HEK293T (cell line): Measurements from ENCODE around the gene IFRD2.

Source experiments
- CTCF ChIA-PET: fragments of 350-600 bp; formaldehyde crosslinking; extraction: SDS; loops from one replicate; lab custom pipeline; 2021; ENCODE audit warnings: antibody characterized with exemption, inconsistent platforms; lab: Yijun Ruan, JAX
- POLR2A ChIA-PET: fragments of 350-600 bp; formaldehyde crosslinking; extraction: SDS; loops from one replicate; lab custom pipeline; 2020; ENCODE audit warnings: antibody characterized with exemption, inconsistent platforms; lab: Yijun Ruan, JAX
- DNase-seq: peaks from one replicate; pipeline ENCODE4 v3.0.0; 2012; ENCODE audit warnings: mixed read lengths; ENCODE audit errors: extremely low spot score
- ARNT ChIP-seq: fragments of 450-650 bp; IDR thresholded peaks from 2 replicates; pipeline ENCODE4 v1.6.1; 2017; ENCODE audit warnings: mild to moderate bottlenecking
- BHLHE40 ChIP-seq: fragments of 450-650 bp; IDR thresholded peaks from 2 replicates; pipeline ENCODE4 v1.6.1; 2016; ENCODE audit warnings: mild to moderate bottlenecking, moderate library complexity, borderline replicate concordance
- CTBP1 ChIP-seq: fragments of 450-650 bp; IDR thresholded peaks from 2 replicates; pipeline ENCODE4 v1.6.1; 2016; ENCODE audit warnings: borderline replicate concordance
- ELF4 ChIP-seq: fragments of 450-650 bp; IDR thresholded peaks from 2 replicates; pipeline ENCODE4 v1.6.1; 2017; ENCODE audit warnings: antibody characterized with exemption
- FOXA1 ChIP-seq: fragments of 450-650 bp; IDR thresholded peaks from 2 replicates; pipeline ENCODE4 v1.6.1; 2016; ENCODE audit warnings: mild to moderate bottlenecking
- FOXK2 ChIP-seq: fragments of 450-650 bp; IDR thresholded peaks from 2 replicates; pipeline ENCODE4 v1.6.1; 2016; ENCODE audit warnings: mild to moderate bottlenecking
- FOXM1 ChIP-seq: fragments of 450-650 bp; IDR thresholded peaks from 2 replicates; pipeline ENCODE4 v1.6.1; 2017; ENCODE audit warnings: mild to moderate bottlenecking, borderline replicate concordance
- HDGF ChIP-seq: fragments of 450-650 bp; IDR thresholded peaks from 2 replicates; pipeline ENCODE4 v1.6.1; 2017; ENCODE audit warnings: antibody characterized with exemption, borderline replicate concordance
- L3MBTL2 ChIP-seq: fragments of 450-650 bp; conservative IDR thresholded peaks from 2 replicates; pipeline ENCODE4 v1.6.1; 2016; ENCODE audit warnings: mild to moderate bottlenecking
- LEF1 ChIP-seq: fragments of 450-650 bp; IDR thresholded peaks from 2 replicates; pipeline ENCODE4 v1.6.1; 2017; ENCODE audit warnings: mild to moderate bottlenecking, borderline replicate concordance
- NFRKB ChIP-seq: fragments of 450-650 bp; IDR thresholded peaks from 2 replicates; pipeline ENCODE4 v1.6.1; 2016; ENCODE audit warnings: mild to moderate bottlenecking, moderate library complexity
- SP1 ChIP-seq: fragments of 450-650 bp; IDR thresholded peaks from 2 replicates; pipeline ENCODE4 v1.6.1; 2017
- SUZ12 ChIP-seq: fragments of 450-650 bp; IDR thresholded peaks from 2 replicates; pipeline ENCODE4 v1.6.1; 2016; ENCODE audit warnings: mild to moderate bottlenecking
- TARDBP ChIP-seq: fragments of 450-650 bp; IDR thresholded peaks from 2 replicates; pipeline ENCODE4 v1.6.1; 2016
- ZNF384 ChIP-seq: fragments of 450-650 bp; IDR thresholded peaks from 2 replicates; pipeline ENCODE4 v1.6.1; 2016
- TF ChIP-seq, protein P1 (sequence below): fragments of 450-650 bp; IDR thresholded peaks from 2 replicates; pipeline ENCODE4 v1.6.1; 2016

Gene IFRD2

GRCh38 chr3:50243543-50243895, 48.7 kb downstream of the IFRD2 start:
- TF ChIP-seq ARNT = no peak
- TF ChIP-seq CTBP1 = no peak
- no peak for TF ChIP-seq SP1
- TF ChIP-seq NFRKB = no peak
- TF ChIP-seq FOXM1 = no peak
- no peak for TF ChIP-seq BHLHE40
- TF ChIP-seq L3MBTL2 = no peak
- TF ChIP-seq, protein P1, sequence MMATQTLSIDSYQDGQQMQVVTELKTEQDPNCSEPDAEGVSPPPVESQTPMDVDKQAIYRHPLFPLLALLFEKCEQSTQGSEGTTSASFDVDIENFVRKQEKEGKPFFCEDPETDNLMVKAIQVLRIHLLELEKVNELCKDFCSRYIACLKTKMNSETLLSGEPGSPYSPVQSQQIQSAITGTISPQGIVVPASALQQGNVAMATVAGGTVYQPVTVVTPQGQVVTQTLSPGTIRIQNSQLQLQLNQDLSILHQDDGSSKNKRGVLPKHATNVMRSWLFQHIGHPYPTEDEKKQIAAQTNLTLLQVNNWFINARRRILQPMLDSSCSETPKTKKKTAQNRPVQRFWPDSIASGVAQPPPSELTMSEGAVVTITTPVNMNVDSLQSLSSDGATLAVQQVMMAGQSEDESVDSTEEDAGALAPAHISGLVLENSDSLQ = no peak
- no peak for TF ChIP-seq ELF4
- TF ChIP-seq ZNF384 = no peak
- no peak for TF ChIP-seq HDGF
- no peak for TF ChIP-seq FOXA1
- TF ChIP-seq FOXK2 = no peak
- no peak for TF ChIP-seq TARDBP
- no peak for TF ChIP-seq SUZ12
- no peak for TF ChIP-seq LEF1
- ChIA-PET POLR2A (interaction anchor here (1.5 to 1.8 kb wide), 2 partner anchors 8 to 15 kb away, joined by 7 to 9 read pairs; partner anchors contain the start of gene GNAI2), CTCF (interaction anchor here (1.0 kb wide), 1 partner anchor 11 kb away, joined by 3 read pairs; no protein-coding TSS in a partner anchor)
- DNase-seq = no peak

DNA sequence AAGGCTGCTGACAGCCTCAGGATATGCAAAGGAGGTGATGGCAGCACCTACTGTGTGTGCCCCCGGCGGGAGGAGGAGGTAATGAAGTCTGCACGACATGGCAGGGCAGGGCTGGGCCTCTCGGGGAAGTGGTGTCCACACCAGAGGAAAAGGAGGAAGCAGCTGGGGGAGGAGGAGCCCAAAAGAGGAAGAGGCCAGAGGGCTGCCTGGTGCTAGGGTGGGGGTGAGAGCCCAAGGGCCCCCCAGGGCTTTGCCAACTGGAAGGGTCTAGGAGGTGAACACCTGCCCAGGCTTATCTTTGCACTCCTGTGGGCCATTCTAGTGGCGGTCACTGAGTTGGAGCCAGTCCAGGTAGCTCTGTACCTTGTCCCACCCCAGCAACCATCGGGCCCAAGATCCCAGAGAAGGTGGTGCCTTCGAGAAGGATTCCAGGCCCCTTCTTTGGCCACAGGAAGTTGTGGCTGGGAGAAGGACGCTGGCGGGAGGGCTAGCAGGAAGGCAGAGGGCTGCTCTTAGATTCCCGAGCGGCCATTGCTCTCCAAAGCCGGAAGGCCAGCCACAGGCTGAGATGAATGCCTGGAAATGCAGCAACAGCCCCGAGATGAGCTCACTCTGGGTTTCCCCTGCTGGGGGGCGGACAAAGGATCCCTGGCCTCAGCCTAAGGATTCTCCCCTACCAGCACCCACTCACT, 49.2 kb downstream of the IFRD2 start:
- no peak for DNase-seq
- ChIA-PET CTCF (interaction anchor here (1.0 kb wide), 1 partner anchor 11 kb away, joined by 3 read pairs; no protein-coding TSS in a partner anchor), POLR2A (interaction anchor here (1.5 to 1.8 kb wide), 2 partner anchors 8 to 15 kb away, joined by 7 to 9 read pairs; partner anchors contain the start of gene GNAI2)
- TF ChIP-seq FOXK2 = no peak
- no peak for TF ChIP-seq L3MBTL2
- no peak for TF ChIP-seq CTBP1
- TF ChIP-seq TARDBP = no peak
- TF ChIP-seq, protein P1 = no peak
- no peak for TF ChIP-seq LEF1
- no peak for TF ChIP-seq SUZ12
- TF ChIP-seq FOXM1 = no peak
- TF ChIP-seq SP1 = no peak
- no peak for TF ChIP-seq ZNF384
- TF ChIP-seq ELF4 = no peak
- no peak for TF ChIP-seq FOXA1

DNA sequence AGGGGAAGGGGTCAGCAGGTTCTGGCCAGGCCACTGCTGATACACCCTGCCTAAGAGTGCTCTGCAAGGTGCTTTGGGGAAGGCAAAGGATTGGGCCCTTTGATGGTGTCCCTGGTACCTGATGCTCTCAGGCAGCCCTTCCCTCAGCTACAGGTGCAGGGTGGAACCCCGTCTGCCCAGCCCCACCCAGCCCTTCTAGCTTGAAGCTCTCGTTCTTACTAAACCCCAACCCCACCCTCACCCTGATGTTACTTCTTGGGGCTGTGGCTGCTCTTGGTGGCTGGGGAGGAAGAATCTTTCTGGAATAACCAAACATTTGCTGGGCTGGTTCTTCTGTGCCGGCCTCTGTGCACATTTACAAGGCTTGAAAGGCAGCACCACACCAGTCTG, 49.9 kb downstream of the IFRD2 start:
- DNase-seq = no peak
- ChIA-PET CTCF (no interaction called here), POLR2A (no interaction called here)
- TF ChIP-seq NFRKB = no peak
- no peak for TF ChIP-seq SP1
- TF ChIP-seq L3MBTL2 = no peak
- no peak for TF ChIP-seq ELF4
- TF ChIP-seq FOXM1 = no peak
- no peak for TF ChIP-seq ARNT
- no peak for TF ChIP-seq FOXK2
- no peak for TF ChIP-seq LEF1
- TF ChIP-seq TARDBP = no peak
- no peak for TF ChIP-seq SUZ12
- TF ChIP-seq BHLHE40 = no peak
- TF ChIP-seq FOXA1 = no peak
- TF ChIP-seq CTBP1 = no peak
- no peak for TF ChIP-seq HDGF

- POLR2A ChIA-PET = interaction anchor here (1.3 kb wide), 1 partner anchor 95 kb away, joined by 3 read pairs; no protein-coding TSS in a partner anchor
- DNase-seq = no peak
- TF ChIP-seq FOXM1 (no peak), SUZ12 (no peak), SP1 (no peak), FOXK2 (no peak), HDGF (no peak), LEF1 (no peak), NFRKB (no peak), BHLHE40 (no peak), ELF4 (no peak), L3MBTL2 (no peak), ARNT (no peak), TARDBP (no peak), CTBP1 (no peak)
- TF ChIP-seq, protein P1 = no peak
- CTCF ChIA-PET = interaction anchor here (0.8 to 1.5 kb wide), 3 partner anchors 14 to 18 kb away, joined by 4 to 8 read pairs (median 4); no protein-coding TSS in a partner anchor
Observed at GRCh38 chr3:50241713-50242380, 50.4 kb downstream of the IFRD2 start.

GRCh38 chr3:50241163-50241562, 51.1 kb downstream of the IFRD2 start:
- ChIA-PET POLR2A (interaction anchor here (1.3 kb wide), 1 partner anchor 96 kb away, joined by 3 read pairs; no protein-coding TSS in a partner anchor), CTCF (interaction anchor here (0.8 to 1.5 kb wide), 3 partner anchors 15 to 19 kb away, joined by 4 to 8 read pairs (median 4); no protein-coding TSS in a partner anchor)
- no peak for DNase-seq
- TF ChIP-seq LEF1 = no peak
- TF ChIP-seq FOXA1 = no peak
- TF ChIP-seq ELF4 = no peak
- no peak for TF ChIP-seq L3MBTL2
- TF ChIP-seq FOXM1 = no peak
- no peak for TF ChIP-seq SP1
- no peak for TF ChIP-seq ZNF384
- no peak for TF ChIP-seq HDGF
- no peak for TF ChIP-seq NFRKB
